T follicular helper cell (primary cell): ENCODE measurements around the gene PIGW.

Experiments used
- DNase-seq: peaks from one replicate; pipeline ENCODE4 v3.0.0-alpha.2; 2020; ENCODE audit warnings: low read depth
- total RNA-seq, 2 experiments: gene quantifications; one replicate each; lab custom pipeline; 2026; lab: John Stamatoyannopoulos, UW

PIGW gene, protein sequence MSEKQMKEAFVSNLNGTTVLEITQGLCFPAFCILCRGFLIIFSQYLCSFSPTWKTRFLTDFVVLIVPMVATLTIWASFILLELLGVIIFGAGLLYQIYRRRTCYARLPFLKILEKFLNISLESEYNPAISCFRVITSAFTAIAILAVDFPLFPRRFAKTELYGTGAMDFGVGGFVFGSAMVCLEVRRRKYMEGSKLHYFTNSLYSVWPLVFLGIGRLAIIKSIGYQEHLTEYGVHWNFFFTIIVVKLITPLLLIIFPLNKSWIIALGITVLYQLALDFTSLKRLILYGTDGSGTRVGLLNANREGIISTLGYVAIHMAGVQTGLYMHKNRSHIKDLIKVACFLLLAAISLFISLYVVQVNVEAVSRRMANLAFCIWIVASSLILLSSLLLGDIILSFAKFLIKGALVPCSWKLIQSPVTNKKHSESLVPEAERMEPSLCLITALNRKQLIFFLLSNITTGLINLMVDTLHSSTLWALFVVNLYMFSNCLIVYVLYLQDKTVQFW
- total RNA-seq = 11.5 to 44.4 reads per million in 2 experiments

DNA sequence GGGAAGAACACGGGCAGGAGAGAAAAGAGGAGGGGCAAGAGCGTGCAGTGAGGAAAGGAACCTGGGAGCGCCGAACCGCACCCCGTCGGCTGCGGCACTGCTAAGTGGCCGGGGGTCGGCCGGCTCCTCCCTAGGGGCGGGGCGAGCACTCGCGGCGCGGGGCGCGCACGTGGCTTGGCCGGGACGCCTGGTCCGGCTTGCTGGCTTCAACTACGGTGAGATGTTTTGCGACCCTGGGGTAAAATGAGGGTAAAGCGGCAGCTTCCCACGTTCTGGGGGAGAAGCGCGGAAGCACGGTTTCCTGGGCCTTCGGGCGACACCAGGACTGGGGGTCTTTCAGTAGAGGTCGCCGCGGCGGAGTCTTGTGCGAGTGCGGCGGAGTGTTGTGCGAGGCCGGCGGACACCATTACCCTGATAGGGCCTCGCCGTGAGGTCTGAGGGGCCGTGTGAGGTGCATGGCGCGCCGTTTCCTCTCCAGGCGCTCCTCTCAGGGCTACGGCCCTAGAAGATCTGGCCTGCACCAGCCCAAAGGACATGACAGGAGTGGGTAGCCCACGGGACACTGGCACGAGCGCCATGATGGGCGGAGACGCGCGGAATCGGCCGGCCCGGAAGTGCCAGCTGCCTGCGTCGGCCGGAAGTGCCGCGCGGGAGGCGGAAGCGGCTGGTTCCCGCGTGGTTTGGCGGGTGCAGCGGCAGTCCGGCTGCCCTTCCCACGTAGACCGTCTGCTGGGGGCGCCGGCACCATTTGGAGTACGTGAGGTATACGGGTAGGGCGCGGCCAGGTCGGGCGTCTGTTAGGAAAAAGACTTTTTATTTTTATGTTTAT, at the start of gene PIGW, which contains the start of gene MYO19:
TSS of gene PIGW (plus strand) at position 148 of the 829 bp plus-strand sequence. CDS start 2,115 bp downstream, outside the sequence.
TSS of gene MYO19 (minus strand) at position 29 of the 829 bp plus-strand sequence. CDS start 2,330 bp downstream, outside the sequence.
- peak; percentile 73 for DNase-seq

DNA sequence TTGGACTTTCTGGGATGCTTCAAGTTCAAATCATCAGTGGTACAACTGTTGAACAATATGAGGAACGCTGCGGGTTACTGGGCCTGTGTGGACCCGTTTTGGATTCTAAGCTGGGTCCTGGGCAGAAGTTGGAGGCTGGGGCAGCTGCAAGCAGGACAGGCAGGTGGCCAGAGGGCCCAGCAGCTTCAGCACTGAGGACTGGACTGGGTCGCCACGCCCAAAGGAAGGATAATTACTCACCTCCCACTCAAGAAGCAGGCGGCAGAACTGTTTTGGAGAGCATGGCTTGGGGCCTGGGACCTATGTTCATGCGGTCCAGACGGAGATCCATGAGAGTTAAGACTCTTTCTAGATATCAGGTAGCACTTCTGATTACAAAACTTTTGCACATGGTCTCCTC, 49.8 kb upstream of the PIGW start:
- no peak for DNase-seq

DNA sequence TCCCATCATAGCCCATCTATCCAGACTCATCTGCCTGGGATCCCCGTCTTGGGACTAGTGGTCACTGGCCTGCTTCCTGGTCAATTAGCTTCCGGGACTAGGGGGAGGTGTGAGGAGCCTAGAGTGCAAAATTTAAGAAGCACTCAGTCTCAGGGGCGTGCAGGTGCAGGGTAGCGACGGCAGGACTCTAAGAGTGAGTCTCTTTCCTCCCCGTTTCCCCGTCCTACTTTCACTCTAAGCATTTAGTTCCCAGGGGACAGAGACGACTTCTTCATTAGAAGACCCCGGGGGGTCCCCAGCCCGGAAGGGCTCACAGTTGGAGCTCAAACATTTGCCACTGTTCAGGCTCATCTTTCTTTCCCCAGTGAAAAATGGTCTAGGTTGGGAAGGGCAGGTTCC, 49.0 kb upstream of the PIGW start:
- DNase-seq = no peak

DNA sequence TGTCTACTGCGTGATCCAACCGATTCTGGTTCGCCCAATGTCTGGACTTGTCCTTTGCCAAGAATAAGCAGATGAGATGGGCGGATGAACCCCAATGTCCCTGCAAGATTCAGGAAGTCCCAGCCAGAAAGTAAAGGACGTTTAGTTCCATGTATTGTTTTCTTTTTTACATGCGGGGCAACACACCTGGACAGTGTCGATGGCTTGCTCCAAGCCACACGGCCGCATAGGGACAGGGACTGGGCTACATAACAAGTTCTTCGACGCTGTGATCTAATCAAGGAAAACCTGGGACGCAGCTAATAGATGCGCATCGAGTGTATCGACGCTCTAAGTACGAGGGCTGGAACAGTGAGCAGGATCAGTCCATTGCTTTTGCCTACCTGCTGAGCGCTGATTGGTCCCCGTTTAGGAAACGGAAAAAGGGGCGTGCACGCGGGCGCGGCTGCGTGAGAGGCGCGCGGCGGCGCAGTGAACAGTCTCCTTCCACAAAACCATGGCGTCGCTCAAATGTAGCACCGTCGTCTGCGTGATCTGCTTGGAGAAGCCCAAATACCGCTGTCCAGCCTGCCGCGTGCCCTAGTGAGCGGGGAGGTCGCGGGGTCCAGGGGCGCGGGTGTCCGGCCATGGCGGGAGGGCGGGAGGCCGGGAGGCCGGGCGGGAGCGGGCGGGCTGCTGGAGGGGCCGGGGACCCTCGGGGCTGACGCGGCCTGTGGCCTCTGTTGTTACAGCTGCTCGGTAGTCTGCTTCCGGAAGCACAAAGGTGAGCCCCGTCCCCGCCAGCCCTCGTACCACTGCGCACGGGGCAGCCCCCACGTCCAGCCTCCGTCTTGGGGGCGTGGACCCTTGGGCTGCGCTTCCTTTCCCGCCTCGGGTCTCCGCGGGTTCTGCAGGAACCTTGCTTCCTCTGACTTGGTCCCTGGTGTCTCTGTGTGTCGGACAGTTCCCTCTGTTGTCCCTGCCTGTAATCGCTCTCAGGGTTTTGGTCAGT, 48.3 kb upstream of the PIGW start, which contains the start of gene ZNHIT3:
TSS of gene ZNHIT3 (plus strand) at position 478 of the 991 bp plus-strand sequence. CDS start at position 497, 19 bp downstream.
- peak; percentile 88 for DNase-seq

DNA sequence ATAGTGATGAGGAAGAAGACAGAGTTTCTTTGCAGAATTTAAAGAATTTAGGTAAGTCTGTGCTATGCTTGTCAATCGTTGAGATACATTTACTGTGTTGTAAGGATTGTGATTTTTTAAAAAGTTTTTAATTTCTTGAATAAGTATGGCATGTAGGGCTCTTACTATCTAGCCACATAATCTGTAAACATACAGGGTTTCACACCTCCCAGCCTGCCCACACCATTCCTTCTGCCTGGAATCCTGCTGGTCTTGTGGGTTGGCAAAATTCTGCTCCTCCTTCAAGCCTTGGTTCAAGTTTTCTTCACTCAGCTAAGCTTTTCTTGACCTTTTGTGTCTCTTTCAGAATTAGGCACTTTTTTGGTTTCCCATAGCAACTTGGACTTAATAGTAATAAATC, 40.8 kb upstream of the PIGW start:
- DNase-seq = no peak

DNA sequence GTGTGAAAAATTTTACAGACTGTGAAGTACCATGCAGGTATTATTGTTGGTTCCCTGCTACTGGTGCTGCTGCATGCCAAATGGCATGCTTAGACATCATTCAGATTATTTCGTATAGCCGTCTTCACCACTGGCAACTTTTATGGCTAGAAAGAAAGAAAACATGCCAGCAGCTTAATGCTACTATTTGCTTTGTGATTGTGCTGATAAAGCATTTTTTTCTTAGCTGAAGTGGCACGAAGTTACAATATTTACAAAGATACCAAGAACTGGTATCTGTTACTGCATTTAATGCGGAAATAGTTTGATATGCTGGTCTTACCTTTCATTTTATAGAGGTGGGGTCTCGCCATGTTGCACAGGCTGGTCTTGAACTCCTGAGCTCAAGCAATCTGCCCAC, 40.1 kb upstream of the PIGW start:
- DNase-seq = no peak

DNA sequence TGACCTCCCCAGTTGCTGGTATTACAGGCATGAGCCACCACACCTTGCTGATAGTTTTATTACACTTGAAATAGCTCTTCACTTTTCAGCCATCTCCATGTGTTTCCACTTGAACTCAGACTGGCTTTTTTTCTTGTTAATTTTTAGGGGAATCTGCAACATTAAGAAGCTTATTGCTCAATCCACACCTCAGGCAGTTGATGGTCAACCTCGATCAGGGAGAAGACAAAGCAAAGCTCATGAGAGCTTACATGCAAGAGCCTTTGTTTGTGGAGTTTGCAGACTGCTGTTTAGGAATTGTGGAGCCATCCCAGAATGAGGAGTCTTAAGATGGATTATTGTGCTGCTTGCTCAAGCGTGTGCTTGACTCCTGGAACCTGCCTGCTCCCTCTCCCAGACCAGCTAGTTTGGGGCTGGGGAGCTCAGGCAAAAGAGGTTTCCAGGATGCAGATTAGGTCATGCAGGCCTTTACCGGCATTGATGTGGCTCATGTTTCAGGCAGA, 39.7 kb upstream of the PIGW start:
- DNase-seq = no peak

DNA sequence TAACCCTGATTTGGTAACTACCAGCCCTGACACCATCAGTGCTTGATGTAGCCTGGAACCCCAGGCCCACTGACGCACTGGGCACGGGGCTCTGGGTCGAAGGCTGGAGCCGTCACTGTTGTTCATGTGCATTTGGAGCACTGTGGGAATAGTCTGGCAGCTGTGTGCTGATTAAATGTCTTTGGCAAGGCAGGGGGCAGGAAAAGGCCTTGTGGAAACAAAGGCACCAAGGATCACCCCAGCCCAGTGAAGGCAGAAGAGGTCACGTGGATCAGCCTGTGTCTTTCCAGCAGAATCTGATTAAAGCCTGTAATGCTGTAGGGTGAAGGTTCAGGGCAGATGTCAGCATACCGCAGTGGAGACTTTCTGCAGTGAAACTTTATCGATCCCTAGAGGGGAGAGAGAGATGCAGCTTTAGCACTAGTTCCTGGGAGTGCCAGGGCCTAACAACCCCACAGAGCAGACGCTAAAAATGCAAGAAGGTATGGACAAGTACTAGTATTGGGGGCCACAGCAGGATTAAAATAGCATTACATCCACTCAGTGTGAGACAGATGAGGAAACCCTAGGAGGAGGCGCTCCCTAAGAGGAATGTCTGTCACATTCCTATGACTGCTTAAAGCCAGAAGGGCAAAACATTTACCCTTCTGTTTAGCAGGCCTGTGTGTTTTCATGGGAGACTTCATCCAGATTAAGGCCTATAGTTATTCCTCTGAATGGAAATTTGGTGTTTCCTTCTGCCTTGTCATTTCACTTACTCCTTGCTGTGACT, 38.6 kb upstream of the PIGW start:
- no peak for DNase-seq

DNA sequence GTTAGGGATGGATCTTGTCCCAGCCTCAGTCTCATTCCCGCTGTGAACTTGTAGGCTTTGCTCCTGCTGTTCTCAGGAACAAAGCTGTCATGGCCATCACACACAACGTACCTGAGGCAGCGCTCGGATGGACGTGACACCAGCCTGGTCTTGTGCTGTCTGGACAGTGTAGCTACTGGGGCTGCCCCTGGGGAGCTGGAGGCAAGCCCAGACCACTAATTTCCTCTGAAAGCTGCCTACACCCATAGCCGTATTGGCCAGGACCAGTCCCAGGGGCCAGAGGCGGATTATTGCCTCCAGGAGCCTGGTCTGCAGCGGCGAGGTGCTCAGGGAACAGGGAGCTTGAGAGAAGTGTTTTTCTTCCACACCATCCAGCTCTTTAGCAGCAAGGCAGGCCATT, 36.6 kb upstream of the PIGW start:
- no peak for DNase-seq

DNA sequence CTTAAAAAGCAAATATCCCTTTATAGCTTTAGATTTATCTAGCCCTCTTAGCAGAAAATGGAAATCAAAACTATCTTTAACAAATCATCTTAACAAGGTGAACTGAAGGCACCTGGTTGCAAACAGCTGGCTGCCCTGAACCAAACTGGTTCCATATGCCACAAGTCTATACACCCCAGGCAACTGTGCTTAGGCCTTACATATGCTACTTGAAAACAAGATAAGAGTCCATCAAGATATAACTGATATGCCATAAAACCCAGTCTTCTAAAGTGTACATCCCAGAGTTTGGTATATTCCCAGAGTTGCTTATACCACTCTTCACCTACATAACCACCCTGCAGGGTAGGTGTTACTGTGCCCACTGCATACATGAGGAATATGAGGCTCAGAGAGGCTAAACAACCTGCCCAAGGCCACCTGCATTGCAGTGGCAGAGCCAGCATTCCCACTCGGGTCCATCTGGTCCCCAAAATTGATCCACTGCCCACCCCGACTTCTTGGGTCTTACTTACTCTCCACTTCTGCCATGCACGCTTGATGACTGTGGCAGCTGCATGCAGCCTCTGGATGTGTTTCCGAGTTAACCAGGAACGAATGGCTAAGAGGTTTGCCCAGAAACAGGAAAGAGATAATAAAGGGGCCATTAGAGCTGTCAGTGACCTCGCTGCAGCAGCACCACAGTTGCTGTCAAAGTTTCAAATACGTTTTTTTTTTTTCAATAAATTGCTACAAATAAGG, 36.1 kb upstream of the PIGW start:
- no peak for DNase-seq

DNA sequence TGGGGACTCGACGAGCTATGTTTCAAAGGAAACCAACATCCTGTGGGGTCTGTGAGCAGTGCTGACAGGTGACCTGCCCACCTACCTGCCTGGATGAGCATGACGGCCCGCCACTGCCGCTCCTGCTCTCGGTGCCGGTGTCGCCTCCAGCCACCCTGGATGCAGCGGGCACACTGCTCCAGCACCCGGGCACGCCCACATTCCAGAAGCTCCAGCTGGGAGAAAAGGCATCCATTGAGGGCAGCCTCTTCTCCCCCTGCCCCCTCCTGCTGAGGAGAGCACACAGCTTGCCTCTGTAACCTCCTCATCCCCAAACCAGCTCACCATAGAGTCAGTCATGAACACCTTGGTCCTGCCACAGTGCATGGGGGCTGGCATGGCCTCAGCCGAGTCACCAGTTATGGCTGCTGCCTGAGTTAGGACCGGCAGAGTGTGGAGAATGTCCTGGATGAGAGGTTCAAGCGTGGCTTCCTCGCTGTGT, 34.0 kb upstream of the PIGW start:
- no peak for DNase-seq

DNA sequence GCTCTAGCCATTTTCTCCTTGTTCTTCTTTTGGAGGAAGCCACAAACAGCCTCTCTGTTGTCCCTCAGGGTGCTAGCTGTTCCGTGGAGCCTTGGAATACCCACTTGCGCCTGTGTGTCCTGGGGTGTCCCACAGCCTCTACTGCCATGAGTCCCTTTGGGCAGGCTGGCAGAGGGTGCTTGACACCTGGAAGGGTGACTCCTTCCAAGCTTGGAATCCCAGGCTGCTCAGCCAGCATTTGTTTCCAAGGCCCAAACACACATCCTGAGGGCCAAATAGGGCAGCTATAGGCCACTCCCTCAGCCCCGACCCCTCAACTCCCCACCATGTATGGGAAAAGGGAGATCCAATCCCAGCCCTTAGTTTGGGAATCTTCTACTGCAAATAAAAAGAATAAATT, 33.4 kb upstream of the PIGW start:
- no peak for DNase-seq

DNA sequence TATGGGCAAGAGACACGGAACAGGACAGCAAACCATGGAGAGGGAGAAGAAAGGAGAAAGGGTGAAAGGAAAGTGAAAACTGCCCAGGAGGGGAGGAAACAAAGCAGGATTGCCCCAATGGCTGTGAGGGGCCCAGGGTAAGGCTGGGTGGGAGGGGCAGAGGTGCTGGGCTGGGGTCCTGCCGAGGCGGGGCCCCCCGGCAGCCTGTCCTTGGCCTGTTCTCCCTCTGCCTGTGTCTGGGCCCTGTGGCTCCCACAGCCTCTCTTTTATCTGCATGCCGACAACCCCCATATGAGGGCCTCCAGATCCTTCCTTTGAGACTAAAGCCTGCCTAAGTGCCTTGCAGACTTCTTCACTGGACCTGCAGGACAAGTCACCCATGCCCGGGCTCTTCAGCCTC, 32.8 kb upstream of the PIGW start:
- DNase-seq = no peak

DNA sequence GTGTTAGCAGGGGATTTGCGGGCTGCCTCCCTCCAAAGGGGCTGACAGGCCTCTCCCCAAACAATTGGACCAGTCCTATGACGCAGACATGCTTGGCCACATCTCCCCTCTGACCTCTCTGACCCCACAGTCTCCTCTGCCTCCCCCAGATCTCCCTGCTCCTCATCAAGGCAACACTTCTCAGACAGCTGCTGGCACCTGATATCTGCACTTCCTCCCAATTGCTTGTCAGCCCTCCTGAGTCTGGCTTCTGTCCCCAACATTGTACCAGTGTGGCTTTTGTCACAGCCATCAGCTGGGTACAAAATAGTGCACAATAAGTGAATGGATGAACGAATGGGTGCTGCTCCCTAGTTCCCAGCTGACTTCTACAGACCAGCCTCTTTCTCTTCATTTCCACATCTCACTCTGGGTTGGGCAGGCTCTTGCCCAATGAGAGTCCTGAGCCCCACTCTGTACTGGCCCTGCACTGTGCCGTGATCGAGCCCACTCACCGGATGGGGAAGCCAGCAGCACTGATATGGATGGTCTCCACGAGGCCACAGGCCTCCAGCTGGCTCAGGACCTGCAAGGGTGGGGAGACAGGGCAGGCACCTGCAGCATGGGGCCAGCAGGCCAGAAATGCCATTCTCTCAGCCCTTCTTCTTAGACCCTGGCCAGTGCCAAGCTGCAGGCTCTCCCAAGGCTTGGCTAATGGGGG, 31.2 kb upstream of the PIGW start:
- no peak for DNase-seq

DNA sequence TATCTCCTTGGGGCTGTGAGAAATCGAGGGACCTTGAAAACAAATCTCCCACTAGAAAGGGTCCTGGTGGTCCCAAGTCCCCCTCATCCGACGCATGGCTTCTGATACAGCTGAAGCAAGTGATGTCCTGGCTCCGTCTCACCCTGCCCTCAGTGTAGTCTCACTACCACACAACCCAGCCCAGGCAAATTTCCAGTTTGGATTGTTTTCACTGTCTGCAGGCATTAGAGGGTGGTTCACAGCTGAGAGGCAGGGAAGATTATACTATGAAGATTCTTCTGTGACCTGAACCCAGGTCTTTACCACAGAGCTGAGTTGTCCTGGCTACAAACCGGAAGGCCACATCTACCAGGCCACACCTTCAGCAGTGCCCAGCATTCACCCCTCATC, 30.6 kb upstream of the PIGW start:
- DNase-seq = no peak

DNA sequence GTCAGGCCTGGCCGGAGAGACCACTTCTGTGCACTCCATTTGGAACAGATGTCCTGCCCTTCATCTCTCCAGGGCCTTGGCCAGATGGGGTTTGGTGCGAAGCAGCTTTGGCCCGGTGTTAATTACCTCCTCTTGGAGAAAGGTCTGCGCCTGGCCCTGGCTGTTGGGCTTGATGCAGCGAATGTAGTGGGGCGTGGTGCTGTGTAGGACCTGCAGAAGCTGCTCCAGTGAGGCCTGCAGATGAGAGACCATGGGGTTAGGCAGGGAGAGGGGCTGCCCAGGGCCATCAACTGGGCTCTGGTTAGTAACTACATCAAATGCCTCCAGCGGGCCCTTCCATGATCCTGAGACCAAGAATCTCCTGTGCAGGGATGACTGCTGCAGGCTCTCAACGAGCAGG, 29.6 kb upstream of the PIGW start:
- no peak for DNase-seq

DNA sequence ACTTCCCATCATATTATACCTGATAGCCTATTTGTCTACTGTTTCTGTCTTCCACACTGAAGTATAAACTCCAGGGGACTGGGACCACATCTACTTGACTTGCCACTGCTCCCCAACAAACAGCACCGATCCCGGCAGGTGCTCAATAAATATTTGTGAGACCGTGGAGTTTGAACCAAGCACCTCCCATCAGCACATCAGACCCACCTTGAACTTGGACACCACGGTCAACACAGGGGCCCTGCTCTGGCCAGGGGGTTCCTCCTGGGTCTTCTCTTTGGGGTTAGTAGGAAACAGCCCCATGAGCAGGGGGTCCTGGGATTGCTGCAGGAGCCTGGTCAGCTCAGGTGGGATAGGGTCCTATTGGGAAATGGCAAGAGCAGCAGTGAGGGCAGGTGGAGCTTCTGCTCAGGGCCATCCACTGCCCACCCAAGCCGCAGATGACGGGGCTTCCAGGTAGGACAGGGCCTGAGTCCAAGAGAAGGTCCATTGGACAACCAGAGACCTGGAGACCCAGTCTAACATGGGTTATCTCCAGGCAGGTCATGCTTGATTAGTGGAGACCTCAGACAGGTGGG, 28.4 kb upstream of the PIGW start:
- no peak for DNase-seq

DNA sequence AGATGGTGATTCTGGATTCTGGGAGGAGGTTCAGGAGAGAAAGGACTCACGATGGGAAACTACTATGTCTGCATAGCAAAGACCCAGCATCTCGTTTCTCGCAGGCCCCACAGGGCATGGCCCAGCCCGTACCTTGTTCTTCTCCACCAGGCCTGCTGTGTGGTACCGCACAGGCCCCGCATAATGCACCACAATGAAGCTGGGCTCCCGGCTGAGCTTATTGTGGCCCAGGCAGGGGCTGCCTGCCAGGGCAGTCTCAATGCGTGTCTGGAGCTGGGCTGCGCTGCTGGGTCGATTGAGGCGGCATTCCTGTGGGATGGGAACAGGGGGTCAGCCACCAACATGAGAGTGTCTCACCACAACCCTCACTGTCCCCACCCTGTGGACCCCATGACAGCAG, 28.0 kb upstream of the PIGW start:
- no peak for DNase-seq

DNA sequence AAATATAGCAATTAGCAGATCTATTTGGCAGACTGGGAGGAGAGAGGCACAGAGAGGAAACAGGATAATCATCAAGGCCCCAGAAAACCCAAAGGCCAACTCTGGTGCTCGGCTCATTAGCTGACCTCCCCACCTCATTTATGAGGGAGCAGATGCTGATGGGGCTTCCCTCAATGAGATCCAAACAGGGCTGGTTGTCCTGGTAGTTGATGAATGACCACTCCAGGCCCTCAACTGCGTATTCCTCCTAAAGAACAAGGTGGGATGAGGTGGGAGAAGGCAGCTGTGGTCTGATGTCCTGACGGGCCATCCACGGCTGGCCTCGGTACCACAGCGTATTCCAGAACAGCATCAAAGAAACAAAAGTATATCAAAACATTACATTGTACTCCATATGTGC, 27.5 kb upstream of the PIGW start:
- no peak for DNase-seq
